Stimulated activated CD8-positive, alpha-beta memory T cell treated with anti-CD3 and anti-CD28 coated beads, Interleukin-2, amount 100 ng/mL, for 1 hour (primary cell): ENCODE results near the gene TMEM253.

ENCODE experiments used
- DNase-seq, 2 donors: peaks; one replicate each; pipeline ENCODE4 v3.0.0-alpha.2; 2020; ENCODE audit warnings: low read depth in 2 of 2

TMEM253 gene

DNA sequence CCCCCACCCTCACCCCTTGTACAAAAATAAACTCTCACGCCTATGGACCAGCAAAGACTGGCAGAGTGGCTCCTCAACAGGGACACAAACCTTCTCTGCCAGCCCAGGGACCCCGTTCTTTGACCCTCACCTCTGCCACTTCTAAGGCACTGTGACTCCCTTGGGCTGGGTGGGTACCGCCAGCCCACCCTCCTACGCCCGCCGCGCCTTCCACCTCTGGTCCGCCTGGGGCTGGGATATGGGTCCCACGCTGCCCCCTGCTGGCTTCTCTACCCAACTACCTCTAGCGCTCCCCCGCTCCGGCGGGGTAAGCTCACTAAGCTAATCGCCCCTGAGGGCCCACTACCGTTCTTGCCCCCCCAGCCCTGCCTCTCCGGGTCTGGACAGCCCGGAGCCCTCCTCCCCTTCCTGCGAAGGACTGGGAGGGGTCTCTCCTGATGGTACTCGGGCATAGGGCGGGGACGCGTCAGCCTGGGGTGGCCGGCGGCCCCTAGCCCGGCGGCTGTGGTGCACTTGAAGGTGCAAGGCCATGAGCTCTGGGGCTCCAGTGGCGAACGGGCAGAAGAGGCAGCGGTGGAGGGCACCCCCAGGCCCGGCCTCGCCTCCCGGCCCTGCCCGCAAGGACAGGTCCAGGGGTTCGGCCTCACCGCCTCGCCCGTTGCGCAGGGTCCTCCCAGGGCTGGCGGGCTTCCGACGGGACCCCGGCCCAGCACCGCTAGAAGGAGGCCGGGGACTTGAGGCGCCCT is 10.5 kb upstream of the TMEM253 start:
- DNase-seq, result no peak

DNA sequence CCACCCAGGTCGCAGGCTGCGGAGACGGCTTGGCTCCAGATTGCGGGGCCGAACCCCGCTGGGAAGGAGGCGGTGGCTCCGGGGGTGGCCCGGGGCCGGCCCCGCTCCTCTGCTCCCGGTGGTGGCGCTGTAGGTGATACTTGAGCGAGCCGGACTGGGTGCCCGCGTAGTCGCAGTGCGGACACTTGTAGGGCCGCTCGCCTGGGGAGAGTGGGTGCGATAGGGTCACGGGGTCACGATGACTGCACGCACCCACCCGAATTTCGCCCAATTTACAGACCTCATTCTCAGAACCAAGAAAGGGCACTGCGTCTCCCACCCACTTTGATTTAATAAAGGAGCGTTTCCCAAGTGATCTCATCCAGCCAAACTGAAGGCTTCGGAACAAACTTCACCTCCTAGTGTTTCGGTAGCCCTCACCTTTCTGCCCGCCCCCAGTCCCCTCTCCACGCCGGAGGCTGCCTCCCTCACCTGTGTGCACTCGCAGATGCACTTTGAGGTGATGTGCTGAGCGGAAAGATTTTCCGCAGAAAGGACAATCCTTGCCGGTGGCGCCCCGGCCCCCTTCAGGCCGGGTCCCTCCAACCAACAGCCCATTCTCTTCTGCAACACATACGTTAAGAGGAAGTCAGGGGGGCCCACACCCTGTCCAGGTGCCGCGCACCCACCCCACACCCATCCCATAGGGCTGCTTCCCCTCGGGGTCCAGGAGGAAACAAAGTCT is 9.8 kb upstream of the TMEM253 start:
- DNase-seq, result no peak

DNA sequence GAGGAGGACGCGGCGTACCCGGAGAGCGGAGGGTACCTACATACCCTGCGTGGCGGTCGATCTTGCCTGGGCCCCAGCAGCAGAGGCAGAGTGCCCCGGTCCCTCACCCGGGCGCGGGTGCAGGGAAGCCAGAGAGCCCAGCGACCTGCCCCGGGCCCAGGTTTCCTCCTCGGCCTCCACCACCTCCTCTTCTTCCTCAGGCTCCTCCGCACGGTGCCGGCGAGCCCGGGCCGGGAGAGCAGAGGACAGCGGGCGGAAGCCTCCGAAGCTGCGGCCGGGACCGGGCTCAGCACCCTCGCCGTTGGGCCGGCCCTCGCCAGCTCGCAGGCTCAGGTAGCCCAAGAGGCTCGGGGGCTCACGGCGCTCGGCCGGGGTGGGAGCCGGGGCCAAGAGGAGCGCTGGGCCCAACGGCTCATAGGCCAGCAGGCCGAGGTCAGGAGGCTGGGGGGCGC is 9.0 kb upstream of the TMEM253 start:
- no peak for DNase-seq

DNA sequence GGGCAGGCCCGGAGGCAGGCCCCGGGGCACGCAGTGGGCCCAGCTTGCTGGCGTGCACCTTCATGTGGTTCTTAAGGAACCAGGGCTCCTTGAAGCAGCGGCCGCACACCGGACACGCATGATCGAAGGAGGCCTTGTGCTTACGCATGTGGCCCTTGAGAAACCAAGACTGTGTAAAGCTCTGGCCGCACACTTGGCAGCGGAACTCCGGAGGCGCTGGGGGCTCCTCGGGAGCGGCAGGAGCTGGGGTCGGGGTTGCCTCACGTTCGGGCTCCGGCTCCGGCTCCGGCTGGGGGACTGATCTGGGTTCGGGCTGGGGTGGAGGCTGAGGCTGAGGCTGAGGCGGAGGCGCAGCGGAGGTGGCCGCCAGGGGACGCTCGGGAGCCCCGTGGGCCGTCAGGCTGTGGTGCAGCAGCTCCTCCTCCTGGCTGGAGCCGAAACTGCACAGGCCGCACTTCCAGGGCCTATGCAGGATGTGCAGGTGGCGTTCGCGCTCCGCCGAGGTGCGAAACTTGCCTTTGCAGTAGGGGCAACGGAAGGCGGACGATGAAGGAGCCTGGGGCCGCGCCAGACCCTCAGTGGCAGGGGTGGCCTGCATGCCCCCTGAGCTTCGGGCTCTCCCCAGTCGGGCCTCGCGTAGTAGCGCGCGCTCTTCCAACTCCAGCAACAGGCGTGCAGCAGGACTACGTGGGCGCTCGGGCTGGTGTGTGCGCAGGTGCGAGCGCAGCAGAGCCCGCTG is 8.4 kb upstream of the TMEM253 start:
- peak; percentile 85 for DNase-seq

DNA sequence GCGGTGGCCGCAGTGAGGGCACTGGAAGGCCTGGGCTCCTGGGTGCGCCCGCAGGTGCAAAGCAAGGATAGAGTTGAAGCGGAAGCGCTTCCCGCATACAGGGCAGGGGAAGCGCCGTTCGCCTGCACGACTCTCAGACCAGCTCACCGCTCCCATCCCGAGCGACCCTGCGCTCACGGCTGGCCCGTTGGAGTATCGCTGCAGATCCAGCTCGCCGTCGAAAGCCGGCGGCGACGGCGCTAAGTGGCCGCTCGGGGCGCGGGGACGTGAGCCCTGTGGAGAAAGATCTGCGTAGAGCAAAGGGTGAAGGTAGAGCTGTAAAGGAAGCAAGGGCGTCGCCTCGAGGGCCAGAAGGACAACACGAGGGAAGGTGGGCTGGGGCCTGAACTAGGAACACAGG is 7.8 kb upstream of the TMEM253 start:
- DNase-seq, result no peak

DNA sequence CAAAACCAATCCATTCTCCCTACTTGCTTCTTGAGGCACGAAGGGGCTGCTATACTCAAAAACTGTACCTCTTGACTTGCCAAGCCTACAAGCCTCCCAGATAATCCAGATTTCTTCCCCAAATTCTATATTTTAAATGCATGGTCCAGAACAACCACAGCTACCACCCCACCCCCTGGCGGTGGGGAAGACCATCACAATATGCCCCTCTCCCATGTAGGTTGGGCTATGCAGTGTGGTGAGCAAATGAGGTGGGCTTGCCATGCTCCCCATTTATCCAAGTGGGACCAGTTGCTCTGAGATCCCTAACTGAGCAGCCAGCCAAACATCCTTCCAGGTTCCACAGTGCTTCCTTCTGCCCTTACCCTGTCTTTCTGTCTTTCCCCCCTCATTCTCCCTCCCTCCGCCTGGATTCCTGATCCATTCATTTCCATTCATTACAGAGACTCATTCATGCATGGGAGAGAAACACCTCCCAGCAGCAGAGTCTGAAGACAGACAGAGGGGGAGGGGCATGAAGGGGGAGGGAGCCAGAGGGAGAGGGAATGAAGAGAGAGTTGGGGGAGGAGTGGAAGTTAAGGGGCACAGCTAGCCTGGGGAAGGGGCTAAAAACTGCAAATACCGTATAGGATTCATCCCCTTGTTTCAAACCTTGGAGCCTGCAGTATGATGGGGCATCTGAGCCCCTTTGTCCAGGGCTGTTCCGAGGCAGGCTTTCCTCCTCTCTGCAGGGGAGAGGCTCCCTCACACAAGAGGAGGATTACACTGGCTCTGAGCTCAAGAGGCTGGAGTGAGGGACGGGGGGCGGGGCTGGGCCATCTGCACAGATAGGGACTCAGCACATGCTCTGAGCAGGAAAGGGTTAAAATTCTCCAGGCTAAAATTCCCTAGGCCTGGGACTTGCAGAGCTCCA is 6.8 kb upstream of the TMEM253 start:
- no peak for DNase-seq

DNA sequence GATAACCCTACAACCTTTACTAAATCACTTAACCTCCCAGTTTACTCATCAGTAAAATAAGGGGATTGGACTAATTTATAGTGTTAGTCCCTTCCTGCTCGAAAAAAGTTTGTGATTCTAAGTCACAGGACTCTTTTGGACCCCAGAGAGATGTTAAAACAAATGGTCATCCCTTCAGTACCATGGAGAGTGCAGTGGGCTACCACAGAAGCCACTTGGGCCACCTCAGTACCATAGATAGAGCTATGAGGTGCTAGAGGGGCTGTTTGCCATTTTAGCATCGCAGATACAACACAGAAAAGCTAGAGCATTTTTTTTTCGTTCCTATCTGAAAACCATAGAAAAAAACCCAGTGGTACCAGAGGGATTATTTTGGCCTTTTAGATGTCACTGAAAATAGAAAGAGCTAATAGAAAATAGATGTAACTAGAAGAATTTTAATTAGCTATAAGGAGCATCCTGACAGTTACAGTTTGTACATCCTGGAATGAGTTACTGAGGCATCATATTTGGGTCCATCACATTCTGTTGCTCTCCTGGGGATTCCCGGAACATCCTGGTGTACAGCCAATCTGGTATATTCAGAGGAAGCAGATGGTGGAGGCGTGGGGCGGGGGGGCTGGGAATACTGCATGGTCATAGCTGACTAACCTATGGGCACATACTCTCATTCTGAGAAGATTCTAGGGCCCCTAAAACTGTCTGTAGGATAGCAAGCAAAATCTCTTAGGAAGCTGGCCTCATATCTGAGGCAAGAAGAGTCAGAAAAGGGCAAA is 5.2 kb upstream of the TMEM253 start:
- no peak for DNase-seq

DNA sequence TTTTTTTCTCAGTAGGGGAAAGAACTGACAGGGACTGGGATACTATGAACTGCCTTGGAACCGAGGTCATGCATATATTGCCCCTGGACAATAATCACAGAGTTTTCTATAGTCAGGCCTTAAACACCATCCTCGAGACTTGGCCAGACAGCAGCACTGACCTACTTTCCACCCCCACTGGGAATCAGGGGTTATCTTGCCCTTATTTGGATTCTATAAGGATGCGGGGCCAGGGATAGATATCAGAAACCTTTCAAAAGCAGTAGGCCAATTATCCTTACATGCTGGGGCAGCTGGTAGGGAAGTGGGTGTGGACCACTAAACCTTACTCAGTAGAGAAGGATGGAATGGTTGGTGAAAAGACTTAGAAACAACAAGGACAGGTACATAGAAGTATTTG is 4.4 kb upstream of the TMEM253 start:
- no peak for DNase-seq

DNA sequence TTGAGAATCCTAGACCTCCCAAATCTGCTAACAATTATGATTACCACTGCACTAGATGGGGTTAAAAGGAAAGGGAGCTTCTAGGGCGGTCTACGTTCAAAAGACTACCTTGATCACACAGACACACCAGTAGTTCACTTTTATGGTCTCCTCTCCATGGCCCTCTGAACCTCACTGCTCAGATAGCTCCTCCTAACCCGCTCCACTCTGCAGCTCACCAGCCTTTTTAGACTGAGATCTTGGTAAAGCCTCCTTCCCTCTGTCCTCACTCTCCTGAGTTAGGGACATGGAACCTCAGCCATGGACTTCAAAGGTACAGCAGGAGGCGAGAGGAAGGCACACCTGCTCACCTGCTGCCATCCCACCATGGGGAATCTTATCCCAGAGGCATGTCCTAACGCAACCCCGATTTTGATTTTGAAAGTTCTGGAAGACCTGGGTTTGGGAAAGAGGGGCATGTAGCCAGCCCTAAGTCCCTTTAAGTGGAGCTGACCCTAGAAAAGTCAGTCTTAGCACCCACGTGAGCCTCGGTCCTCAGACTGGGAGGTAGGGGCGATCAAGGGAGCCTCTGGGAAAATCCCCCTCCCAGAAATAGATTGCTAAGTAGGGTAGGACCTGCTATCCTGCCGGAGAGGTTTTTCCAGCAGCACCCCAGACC is 3.8 kb upstream of the TMEM253 start:
- DNase-seq, result no peak

DNA sequence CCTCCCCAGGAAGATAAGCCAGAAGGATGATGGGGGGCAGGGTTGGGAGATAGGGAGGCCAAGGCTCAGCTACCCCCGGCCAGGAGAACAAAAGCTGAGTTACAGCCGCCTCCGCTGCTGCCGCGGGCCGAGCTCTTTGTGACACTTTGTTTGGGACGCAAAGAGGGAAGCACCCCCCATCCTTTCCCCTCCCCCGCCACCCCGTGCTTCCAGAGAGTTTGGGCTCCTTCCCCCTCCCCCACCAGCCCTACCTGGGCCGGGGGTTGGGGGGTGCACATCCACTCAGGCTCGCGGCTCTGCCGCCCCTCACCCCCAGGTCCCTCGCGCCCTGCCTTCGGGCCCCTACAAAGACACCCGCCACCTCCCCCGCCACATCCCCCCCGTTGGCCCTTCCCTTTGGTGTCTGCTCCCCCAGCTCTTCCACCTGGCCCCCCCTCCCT is 3.2 kb upstream of the TMEM253 start:
- no peak for DNase-seq

DNA sequence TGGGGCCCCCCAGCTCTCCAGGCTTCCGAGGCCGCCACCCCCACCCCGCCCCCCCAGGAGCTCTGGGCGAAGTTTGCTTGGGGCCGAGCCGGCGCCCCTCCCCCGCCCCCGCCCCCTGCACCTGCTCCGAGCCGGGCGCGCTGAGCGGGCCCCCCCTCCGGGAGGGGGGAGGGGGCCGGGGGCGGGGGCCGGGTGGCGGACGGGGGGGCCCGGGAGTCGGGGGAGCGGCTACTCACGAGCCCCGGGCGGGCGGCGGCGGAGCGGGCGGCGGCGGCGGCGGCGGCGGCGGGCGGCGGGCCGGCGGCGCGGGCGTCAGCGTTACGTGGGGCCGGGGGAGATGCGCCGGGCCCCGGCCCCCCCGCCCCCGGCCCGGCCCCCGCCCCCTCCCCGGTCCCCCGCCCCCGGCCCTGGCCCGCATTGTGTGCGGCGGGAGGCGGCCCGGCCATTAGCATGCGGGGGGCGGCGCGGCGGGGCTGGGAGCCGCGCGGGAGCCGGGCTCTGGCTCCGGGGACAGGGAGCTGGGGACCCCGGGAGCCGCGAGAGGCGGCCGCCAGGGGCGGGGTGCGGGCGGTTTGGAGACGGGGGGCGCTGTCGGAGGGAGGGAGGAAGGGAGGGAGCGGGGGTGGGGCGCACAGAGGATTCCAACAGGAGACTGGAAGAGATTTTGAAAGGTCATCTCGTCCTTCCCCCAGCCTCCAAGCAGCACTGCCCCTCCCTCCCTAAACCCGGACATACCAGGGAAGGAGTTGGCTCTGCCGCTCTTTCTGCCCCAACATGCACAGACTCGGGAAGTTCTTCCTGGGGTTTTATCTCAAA is 2.6 kb upstream of the TMEM253 start, which contains the start of gene ZNF219:
ZNF219 (minus strand) TSS at position 580 of the 816 bp plus-strand sequence. CDS start 5,064 bp downstream, outside the sequence.
- DNase-seq, result no peak

DNA sequence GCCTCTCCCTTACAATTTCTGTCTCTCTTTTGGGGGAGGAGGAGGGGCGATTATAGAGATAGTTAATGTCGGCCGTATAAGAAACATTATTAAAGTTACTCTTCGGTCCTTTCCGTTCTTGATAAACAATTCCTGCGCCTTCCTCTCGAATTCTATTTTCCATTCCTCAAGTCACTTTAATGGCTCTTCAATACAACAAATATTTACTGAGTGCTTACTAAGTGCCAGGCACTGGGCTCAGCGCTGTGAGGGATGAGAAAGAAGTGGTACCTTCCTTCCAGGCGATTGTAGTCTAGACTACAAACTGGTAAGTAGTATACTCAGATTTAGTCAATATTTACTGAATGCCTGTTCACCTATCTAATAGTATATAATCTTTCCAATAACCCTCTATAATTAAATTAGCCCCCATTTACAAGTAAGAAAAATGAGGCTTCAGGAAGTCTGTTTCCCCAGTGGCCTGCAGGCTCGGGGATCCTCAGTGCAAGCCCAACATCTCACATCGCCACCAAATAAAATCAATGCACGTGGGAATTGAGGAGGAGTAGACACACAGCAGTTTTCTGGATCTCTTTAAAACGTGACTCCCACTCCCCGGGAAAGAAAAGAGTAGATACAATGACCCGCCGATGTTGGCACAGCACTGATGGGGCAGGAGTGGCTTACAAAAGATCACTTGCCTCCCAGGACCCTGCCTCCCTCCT is 1.8 kb upstream of the TMEM253 start:
- DNase-seq, result no peak

DNA sequence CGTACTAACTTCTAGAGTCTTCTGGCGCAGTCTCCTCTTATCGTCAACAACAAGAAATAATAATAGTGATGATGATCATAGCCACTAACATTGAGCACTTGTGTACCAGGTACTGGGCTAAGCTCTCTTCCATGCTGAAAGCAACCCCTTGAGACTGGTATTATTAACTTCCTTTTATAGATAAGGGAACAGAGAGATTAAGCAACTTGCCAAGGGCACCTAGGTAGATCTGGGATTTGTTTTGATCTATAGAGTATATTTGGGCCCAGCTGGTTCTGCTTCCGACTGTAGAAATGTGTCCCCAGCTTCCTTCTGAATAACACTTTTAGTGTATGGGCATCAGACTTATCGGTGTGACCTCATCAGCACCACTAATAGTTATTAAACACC is 1.3 kb upstream of the TMEM253 start:
- DNase-seq, result no peak

DNA sequence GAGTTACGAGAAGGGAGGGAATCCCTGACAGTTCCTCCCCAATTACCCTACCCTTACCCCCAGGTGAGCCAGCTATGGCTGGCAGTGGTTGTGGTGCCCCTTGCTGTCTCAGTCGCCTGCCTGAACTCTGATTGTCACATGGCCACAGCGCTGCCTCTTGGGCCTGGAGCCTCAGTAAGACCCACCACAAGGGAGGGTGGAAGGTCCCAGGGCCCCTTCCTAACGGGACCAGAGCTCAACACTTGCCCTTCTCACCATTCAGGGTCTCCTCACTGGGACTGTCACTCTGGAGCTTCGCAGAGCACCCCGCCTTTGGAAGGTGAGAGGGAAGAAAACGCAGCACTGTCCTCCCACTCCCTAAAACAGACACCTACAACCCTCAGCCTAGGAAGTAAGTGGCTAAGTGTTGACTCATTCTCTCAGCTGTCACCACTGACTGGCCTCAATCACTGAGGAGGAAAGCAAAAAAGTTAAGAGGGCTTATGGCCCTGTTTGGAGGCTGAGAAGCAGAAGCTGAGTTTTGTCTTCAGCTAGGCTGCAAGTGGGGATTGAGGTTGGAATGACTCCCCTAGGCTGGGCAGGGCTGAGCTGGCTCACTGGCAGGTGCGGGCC is 1.0 kb downstream of the TMEM253 start:
- no peak for DNase-seq

DNA sequence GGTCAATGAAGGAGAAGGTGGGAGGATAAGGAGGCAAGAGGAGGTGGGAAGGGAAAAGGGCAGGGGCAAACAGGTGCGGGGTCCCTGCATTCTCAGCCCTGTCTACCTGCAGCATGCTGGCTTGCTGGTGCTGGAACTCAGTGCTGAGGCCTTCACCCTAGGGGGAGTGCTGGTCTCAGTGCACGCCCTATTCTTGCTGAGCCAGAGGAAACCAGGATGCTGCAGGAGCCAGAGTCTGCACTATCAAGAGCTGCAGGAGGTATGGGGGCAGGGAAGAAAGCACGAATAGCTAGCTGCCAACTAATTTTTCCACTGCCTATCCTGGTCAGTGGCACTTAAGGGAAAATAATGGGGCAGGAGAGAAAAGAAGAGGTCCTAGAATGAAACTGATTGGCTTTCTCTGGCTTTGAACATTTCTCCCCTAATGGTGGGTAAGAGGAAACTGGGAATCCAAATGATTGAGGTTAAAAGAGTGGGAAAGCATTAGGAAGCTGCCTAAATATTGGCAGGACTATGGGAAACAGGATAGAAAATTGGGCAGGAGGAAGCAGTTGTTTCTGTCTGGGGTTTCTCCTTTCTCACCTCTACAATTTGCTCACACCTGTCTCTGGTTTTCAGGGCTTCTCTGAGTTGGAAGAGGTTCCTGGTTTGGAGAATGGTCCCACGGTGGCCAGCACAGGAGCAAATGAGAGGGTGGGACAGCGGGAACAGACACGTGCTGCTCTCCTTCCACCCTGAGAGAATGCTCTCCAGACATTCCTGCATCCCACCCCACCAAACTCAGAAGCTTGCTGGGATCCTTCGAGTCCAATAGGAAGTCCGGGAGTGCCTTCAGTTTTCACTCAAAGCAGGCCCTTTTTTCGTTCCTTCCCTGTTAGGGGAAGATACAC is 1.9 kb downstream of the TMEM253 start:
- no peak for DNase-seq

DNA sequence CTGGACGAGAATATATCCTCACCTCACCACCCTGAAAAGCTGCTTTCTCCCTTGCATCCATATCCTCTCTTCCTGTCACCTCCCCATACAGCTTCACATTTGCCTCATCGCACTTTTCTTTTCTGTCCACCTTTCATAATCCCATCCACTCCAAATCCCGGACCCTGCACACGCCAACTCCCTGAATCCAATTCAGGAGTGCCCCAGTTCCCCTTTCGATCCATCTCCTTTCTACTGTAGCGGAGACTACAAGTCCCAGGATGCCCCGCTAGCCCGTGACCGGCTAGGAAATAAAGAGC is 2.5 kb downstream of the TMEM253 start:
- no peak for DNase-seq

DNA sequence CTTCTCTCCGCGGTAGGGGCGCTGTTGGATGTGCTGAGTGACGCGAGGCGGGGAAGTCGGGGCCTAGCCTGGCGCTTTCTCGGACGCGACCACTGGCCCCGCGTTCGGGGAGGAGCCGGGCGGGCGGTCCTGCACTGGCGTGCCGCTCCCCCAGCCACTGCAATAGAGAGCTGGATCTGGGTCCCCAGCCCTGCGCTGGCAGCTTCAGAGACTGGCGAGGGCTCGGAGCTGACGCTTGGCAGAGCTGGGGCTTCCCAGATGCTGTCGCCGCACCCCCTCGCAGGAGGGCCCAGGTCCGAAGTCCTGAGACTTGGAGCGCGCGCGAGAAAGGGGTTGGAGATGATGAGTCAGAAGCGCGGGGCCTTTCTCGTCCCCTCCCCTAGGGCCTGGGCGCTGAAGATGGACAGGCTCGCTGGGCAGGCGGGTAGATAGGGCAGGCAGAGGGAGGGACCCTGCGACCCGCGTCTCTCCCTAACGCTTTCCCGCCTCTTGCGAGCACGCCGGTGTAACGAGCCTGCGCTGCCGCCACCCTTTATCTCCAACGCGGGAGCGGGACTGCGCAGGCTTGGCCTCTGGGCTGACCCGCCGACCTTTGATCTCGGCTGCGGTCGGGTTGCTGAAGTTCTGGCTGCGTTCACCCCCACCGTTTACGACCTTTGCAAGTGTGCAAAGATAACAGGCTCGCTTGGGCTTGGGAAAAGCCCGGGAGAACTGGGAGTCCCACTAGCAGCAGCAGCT is 3.0 kb downstream of the TMEM253 start:
- peak; percentile 80 to 88 for DNase-seq
